ENCODE results near the gene FOXO3. TPM values are rescaled to one million over a fixed set of nuclear protein-coding genes. Genes with fewer than 3 reads are reported as not detected.

Gene FOXO3
- total RNA-seq, 1 experiment from 2014 or later: 43.8 TPM

GRCh38 chr6:108556866-108557493 lies 3.7 kb upstream of the FOXO3 start:
- H3K36me3 ChIP-seq (ENCODE audit: control insufficient read depth, insufficient read depth, low read length): no peaks in the 10 kb centered on the region; the same call in 1 of the 2 replicates
- intact Hi-C loops (cut with micrococcal nuclease; ENCODE audit: unreplicated experiment) (loop anchor here (5.0 kb wide), 1 partner anchor 225 kb away; no protein-coding TSS in a partner anchor), in situ Hi-C loops (cut with HindIII; ENCODE audit: low pct_unique_long_range_greater_than_20kb, low sequenced_read_pairs) (no loop called here)
- no TSS peak for BruUV-seq (replicated peaks)
- peak overlapping the region; percentile 59 for H3K27ac ChIP-seq (ENCODE audit: low read length)
- ATAC-seq: no peak
- peaks cover 6% of the 10 kb centered on the region; the same call in 1 of the 2 replicates for H3K27me3 ChIP-seq (ENCODE audit: control insufficient read depth, insufficient read depth, low read length)
- no peaks in the 10 kb centered on the region for H3K9me3 ChIP-seq (ENCODE audit: control insufficient read depth, insufficient read depth, low read depth, low read length)
- peak overlapping the region; percentile 73 to 98 for H3K4me3 ChIP-seq (ENCODE audit: low read depth in 2 of 2, low read length in 2 of 2)
- no peak for DNase-seq (ENCODE audit: low read depth, low spot score)
- CTCF ChIA-PET: interaction anchor here (0.6 kb wide), 1 partner anchor 490 kb away, joined by 6 read pairs; no protein-coding TSS in a partner anchor
- TF ChIP-seq POLR2AphosphoS5 (IDR thresholded peaks at IDR 0.05; ENCODE audit: low read depth, low read length) (no peak), TCF7L2 (IDR thresholded peaks at IDR 0.05; ENCODE audit: low read depth, low read length) (no peak), SIN3A (IDR thresholded peaks at IDR 0.05; ENCODE audit: borderline replicate concordance, insufficient read depth, low read depth, low read length) (no peak), CTCF (IDR thresholded peaks at IDR 0.05) (no peak), REST (IDR thresholded peaks at IDR 0.05; ENCODE audit: insufficient read depth in 1 of 2, low read depth in 2 of 2, low read length in 1 of 2) (no peak)
- peaks cover 5% of the 10 kb centered on the region; the same call in 1 of the 2 replicates for H3K4me1 ChIP-seq (ENCODE audit: control insufficient read depth, insufficient read depth, low read length)
- POLR2A ChIA-PET: no interaction called here

GRCh38 chr6:108557494-108558371 lies 3.0 kb upstream of the FOXO3 start:
- BruUV-seq (replicated peaks): no TSS peak
- TF ChIP-seq REST (IDR thresholded peaks at IDR 0.05; ENCODE audit: insufficient read depth in 1 of 2, low read depth in 2 of 2, low read length in 1 of 2): no peak
- TF ChIP-seq POLR2AphosphoS5 (IDR thresholded peaks at IDR 0.05; ENCODE audit: low read depth, low read length): peak; percentile 31; the same call in 1 of the 2 replicates
- TF ChIP-seq SIN3A (IDR thresholded peaks at IDR 0.05; ENCODE audit: borderline replicate concordance, insufficient read depth, low read depth, low read length): peak; percentile 98
- intact Hi-C loops (cut with micrococcal nuclease; ENCODE audit: unreplicated experiment) (loop anchor here (5.0 kb wide), 1 partner anchor 225 kb away; no protein-coding TSS in a partner anchor), in situ Hi-C loops (cut with HindIII; ENCODE audit: low pct_unique_long_range_greater_than_20kb, low sequenced_read_pairs) (no loop called here)
- H3K36me3 ChIP-seq (ENCODE audit: control insufficient read depth, insufficient read depth, low read length): no peaks in the 10 kb centered on the region; the same call in 1 of the 2 replicates
- peaks cover 6% of the 10 kb centered on the region; the same call in 1 of the 2 replicates for H3K27me3 ChIP-seq (ENCODE audit: control insufficient read depth, insufficient read depth, low read length)
- ChIA-PET CTCF (interaction anchor here (0.6 to 0.9 kb wide), 2 partner anchors 113 to 119 kb away, joined by 3 to 7 read pairs; no protein-coding TSS in a partner anchor), POLR2A (interaction anchor here (0.7 kb wide), 4 partner anchors 16 to 503 kb away, joined by 3 to 12 read pairs (median 4); no protein-coding TSS in a partner anchor)
- peaks cover 5% of the 10 kb centered on the region for H3K4me1 ChIP-seq (ENCODE audit: control insufficient read depth, insufficient read depth, low read length)
- DNase-seq (ENCODE audit: low read depth, low spot score) (no peak), ATAC-seq (peak; percentile 36)
- no peaks in the 10 kb centered on the region for H3K9me3 ChIP-seq (ENCODE audit: control insufficient read depth, insufficient read depth, low read depth, low read length)
- peak overlapping the region; percentile 60 for H3K27ac ChIP-seq (ENCODE audit: low read length)
- H3K4me3 ChIP-seq (ENCODE audit: low read depth in 2 of 2, low read length in 2 of 2): peak overlapping the region; percentile 73 to 98
